Upper lobe of left lung (tissue), 4 donors: ENCODE results near the gene ENOX1.

Experiments
- CTCF ChIP-seq, 6 experiments: fragments of 450-650 bp in 4 of 6; fragments of 200-600 bp in 2 of 6; sonication (generic) in 2 of 6; IDR thresholded peaks; one replicate each; pipeline ENCODE4 v1.5.1; 2016 to 2019; ENCODE audit warnings: antibody characterized with exemption in 6 of 6
- POLR2A ChIP-seq, 4 donors: fragments of 450-650 bp; IDR thresholded peaks; one replicate each; pipeline ENCODE4 v1.5.1; 2016 to 2017; ENCODE audit warnings: antibody characterized with exemption in 4 of 4, mild to moderate bottlenecking in 2 of 4
- POLR2AphosphoS5 ChIP-seq, 2 donors: sonication (generic); formaldehyde crosslinking; IDR thresholded peaks; one replicate each; pipeline ENCODE4 v1.5.1; 2017; ENCODE audit warnings: antibody characterized with exemption in 2 of 2

DNA sequence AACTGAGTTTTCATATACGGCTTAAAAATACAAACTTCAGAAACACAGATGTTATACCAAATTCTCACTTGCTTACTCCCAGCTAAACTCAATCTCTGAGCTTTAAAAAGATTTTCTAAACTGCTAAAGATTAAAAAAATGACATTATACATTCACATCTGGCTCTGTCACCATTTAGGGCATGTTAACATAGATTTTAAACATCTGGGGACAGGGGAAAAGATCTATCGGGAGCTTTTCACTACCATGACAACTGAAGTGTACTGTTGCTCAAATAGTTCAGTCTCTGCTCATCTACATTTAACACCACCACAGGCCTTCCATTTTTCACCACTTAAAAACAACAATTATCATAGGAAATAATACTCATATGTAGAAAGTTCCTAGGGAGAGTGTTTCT, 190.8 kb downstream of the ENOX1 start:
- TF ChIP-seq CTCF (IDR thresholded peaks at IDR 0.05) (no peak), POLR2AphosphoS5 (IDR thresholded peaks at IDR 0.05) (no peak), POLR2A (IDR thresholded peaks at IDR 0.05) (no peak)
